NB4 (cell line): ENCODE results near the gene SRXN1.

ENCODE experiments used
- MYC ChIP-seq: IDR thresholded peaks from 2 replicates; pipeline ENCODE4 v1.6.1; 2011; ENCODE audit warnings: low read depth, low read length
- POLR2A ChIP-seq: IDR thresholded peaks from 2 replicates; pipeline ENCODE4 v1.6.1; 2011; ENCODE audit warnings: mild to moderate bottlenecking; ENCODE audit not compliant: insufficient read length; ENCODE audit errors: extremely low read depth
- TF ChIP-seq, protein P1 (sequence below): IDR thresholded peaks from one replicate; pipeline ENCODE4 v1.5.1; 2012; ENCODE audit warnings: low read depth, low read length
- TF ChIP-seq, protein P2 (sequence below): IDR thresholded peaks from 2 replicates; pipeline ENCODE4 v1.6.1; 2011; ENCODE audit warnings: low read depth, low read length

DNA sequence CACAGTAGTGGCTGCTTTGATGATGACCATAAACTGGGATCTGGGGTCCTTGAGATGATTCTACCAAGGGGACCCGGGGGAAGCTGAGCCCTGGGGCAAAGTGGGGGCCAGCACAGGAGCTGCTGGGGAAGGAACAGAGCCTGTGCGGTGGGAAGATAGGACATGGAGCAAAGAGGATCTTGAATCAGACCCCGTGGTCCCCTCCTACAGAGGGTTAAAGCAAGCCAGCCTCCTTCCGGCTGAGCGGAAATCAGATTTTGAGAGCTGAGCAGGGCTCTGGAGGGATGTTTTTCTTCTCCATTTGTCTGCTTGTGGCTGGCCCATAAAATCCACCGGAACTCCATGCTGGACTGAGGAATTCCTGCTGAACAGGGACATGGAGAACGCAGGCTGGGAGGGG lies 32.8 kb downstream of the SRXN1 start:
- TF ChIP-seq, protein P1, sequence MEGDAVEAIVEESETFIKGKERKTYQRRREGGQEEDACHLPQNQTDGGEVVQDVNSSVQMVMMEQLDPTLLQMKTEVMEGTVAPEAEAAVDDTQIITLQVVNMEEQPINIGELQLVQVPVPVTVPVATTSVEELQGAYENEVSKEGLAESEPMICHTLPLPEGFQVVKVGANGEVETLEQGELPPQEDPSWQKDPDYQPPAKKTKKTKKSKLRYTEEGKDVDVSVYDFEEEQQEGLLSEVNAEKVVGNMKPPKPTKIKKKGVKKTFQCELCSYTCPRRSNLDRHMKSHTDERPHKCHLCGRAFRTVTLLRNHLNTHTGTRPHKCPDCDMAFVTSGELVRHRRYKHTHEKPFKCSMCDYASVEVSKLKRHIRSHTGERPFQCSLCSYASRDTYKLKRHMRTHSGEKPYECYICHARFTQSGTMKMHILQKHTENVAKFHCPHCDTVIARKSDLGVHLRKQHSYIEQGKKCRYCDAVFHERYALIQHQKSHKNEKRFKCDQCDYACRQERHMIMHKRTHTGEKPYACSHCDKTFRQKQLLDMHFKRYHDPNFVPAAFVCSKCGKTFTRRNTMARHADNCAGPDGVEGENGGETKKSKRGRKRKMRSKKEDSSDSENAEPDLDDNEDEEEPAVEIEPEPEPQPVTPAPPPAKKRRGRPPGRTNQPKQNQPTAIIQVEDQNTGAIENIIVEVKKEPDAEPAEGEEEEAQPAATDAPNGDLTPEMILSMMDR = no peak
- no peak for TF ChIP-seq POLR2A
- TF ChIP-seq, protein P2, sequence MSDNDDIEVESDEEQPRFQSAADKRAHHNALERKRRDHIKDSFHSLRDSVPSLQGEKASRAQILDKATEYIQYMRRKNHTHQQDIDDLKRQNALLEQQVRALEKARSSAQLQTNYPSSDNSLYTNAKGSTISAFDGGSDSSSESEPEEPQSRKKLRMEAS = no peak
- TF ChIP-seq MYC = no peak
